ENCODE results near the gene MRPL53.

Gene MRPL53

GRCh38 chr2:74441170-74441689 is 31.2 kb downstream of the MRPL53 start:
- Histone ChIP-seq H3K4me2 (peak overlapping the region; percentile 89 to 100 (median 99)), H3K4me1 (peaks cover 64 to 74% (median 66%) of the 10 kb centered on the region in 10 experiments), H3K27me3 (peaks cover 15 to 25% (median 20%) of the 10 kb centered on the region in 11 experiments), H3K4me3 (0 out of 20 replicates have a peak overlapping the region, but pooled peaks of 2 of the 10 experiments have one; percentile 67 to 72), H3K36me3 (no peaks in the 10 kb centered on the region), H3K27ac (peak overlapping the region; percentile 48 to 94 (median 85); a peak in 18 of 22 replicates), H3K9me3 (replicated peaks in 1 of 11) (peaks cover 0 to 13% (median 0%) of the 10 kb centered on the region in 11 experiments; a peak in 7 of 22 replicates), H4K20me1 (no peaks in the 10 kb centered on the region), H3K9ac (peak overlapping the region in 7 of 11 experiments; percentile 80 to 88 (median 82); a peak in 10 of 22 replicates)
- no peak for TF ChIP-seq Cebpa-rat (IDR thresholded peaks at IDR 0.05)

GRCh38 chr2:74440378-74441169 is 31.9 kb downstream of the MRPL53 start:
- Histone ChIP-seq H3K4me1 (peaks cover 64 to 81% (median 70%) of the 10 kb centered on the region in 10 experiments), H3K9ac (peak overlapping the region; percentile 75 to 90 (median 82)), H3K4me3 (peak overlapping the region; percentile 62 to 74 (median 68)), H3K9me3 (replicated peaks in 1 of 11) (peaks cover 0 to 13% (median 0%) of the 10 kb centered on the region in 11 experiments; a peak in 7 of 22 replicates), H3K27ac (peak overlapping the region; percentile 48 to 94 (median 85); a peak in 21 of 22 replicates), H3K4me2 (peak overlapping the region; percentile 89 to 100 (median 99)), H4K20me1 (no peaks in the 10 kb centered on the region), H3K27me3 (peaks cover 15 to 25% (median 20%) of the 10 kb centered on the region in 11 experiments), H3K36me3 (no peaks in the 10 kb centered on the region)
- TF ChIP-seq Cebpa-rat (IDR thresholded peaks at IDR 0.05) = no peak

- no peak for TF ChIP-seq Cebpa-rat (IDR thresholded peaks at IDR 0.05)
- Histone ChIP-seq H3K4me2 (peak overlapping the region; percentile 89 to 100 (median 99)), H3K36me3 (no peaks in the 10 kb centered on the region), H3K4me3 (peak overlapping the region; percentile 62 to 74 (median 68)), H3K9me3 (replicated peaks in 1 of 11) (peaks cover 0 to 13% (median 0%) of the 10 kb centered on the region in 11 experiments; a peak in 7 of 22 replicates), H3K27me3 (peaks cover 15 to 25% (median 20%) of the 10 kb centered on the region in 11 experiments), H3K4me1 (peaks cover 64 to 78% (median 70%) of the 10 kb centered on the region in 10 experiments), H4K20me1 (no peaks in the 10 kb centered on the region), H3K27ac (peak overlapping the region; percentile 48 to 94 (median 85)), H3K9ac (peak overlapping the region; percentile 75 to 90 (median 82))
Measured at GRCh38 chr2:74439803-74440377, 32.6 kb downstream of the MRPL53 start.

- Histone ChIP-seq H3K36me3 (no peaks in the 10 kb centered on the region), H3K4me1 (peaks cover 60 to 72% (median 65%) of the 10 kb centered on the region in 10 experiments), H3K9me3 (replicated peaks in 1 of 11) (peaks cover 0 to 13% (median 0%) of the 10 kb centered on the region in 11 experiments; a peak in 7 of 22 replicates), H3K9ac (peak overlapping the region; percentile 75 to 90 (median 82)), H3K27ac (peak overlapping the region; percentile 48 to 94 (median 85); a peak in 21 of 22 replicates), H3K4me3 (peak overlapping the region; percentile 62 to 74 (median 68)), H3K4me2 (peak overlapping the region; percentile 89 to 100 (median 99)), H3K27me3 (peaks cover 15 to 25% (median 20%) of the 10 kb centered on the region in 11 experiments), H4K20me1 (no peaks in the 10 kb centered on the region)
- TF ChIP-seq Cebpa-rat (IDR thresholded peaks at IDR 0.05) = no peak
Measured at GRCh38 chr2:74439373-74439772, 33.1 kb downstream of the MRPL53 start.

GRCh38 chr2:74438248-74438647 is 34.2 kb downstream of the MRPL53 start:
- no peaks in the 10 kb centered on the region for H3K36me3 ChIP-seq
- peaks cover 50 to 62% (median 55%) of the 10 kb centered on the region in 10 experiments for H3K4me1 ChIP-seq
- no peaks in the 10 kb centered on the region for H4K20me1 ChIP-seq
- H3K4me3 ChIP-seq = 0 out of 20 replicates have a peak overlapping the region, but pooled peaks of 1 of the 10 experiments have one; percentile 3
- peaks cover 0 to 13% (median 0%) of the 10 kb centered on the region in 11 experiments; a peak in 7 of 22 replicates for H3K9me3 ChIP-seq (replicated peaks in 1 of 11)
- peak overlapping the region; percentile 89 to 100 (median 99) for H3K4me2 ChIP-seq
- no peak overlapping the region for H3K9ac ChIP-seq
- TF ChIP-seq Cebpa-rat (IDR thresholded peaks at IDR 0.05) = no peak
- H3K27me3 ChIP-seq = peaks cover 15 to 25% (median 20%) of the 10 kb centered on the region in 11 experiments
- H3K27ac ChIP-seq = peak overlapping the region in 4 of 11 experiments; percentile 23 to 59 (median 54); a peak in 4 of 22 replicates

GRCh38 chr2:74436848-74437695 is 35.4 kb downstream of the MRPL53 start:
- peak overlapping the region in 4 of 10 experiments; percentile 2 to 13 (median 3); a peak in 3 of 20 replicates for H3K4me3 ChIP-seq
- H4K20me1 ChIP-seq = no peaks in the 10 kb centered on the region
- H3K27me3 ChIP-seq = peaks cover 12 to 17% (median 16%) of the 10 kb centered on the region in 11 experiments
- H3K9me3 ChIP-seq (replicated peaks in 1 of 11) = peaks cover 0 to 10% (median 0%) of the 10 kb centered on the region in 11 experiments; a peak in 7 of 22 replicates
- peaks cover 50 to 62% (median 55%) of the 10 kb centered on the region in 10 experiments for H3K4me1 ChIP-seq
- peak overlapping the region in 9 of 11 experiments; percentile 11 to 58 (median 31); a peak in 9 of 22 replicates for H3K9ac ChIP-seq
- H3K4me2 ChIP-seq = peak overlapping the region; percentile 89 to 100 (median 99)
- TF ChIP-seq Cebpa-rat (IDR thresholded peaks at IDR 0.05) = no peak
- H3K27ac ChIP-seq = peak overlapping the region; percentile 20 to 72 (median 59); a peak in 19 of 22 replicates
- H3K36me3 ChIP-seq = peaks cover 1 to 7% (median 5%) of the 10 kb centered on the region in 11 experiments; a peak in 11 of 22 replicates

GRCh38 chr2:74436111-74436805 is 36.2 kb downstream of the MRPL53 start:
- Histone ChIP-seq H3K4me2 (peak overlapping the region; percentile 89 to 100 (median 99)), H3K4me3 (no peak overlapping the region), H3K4me1 (peaks cover 50 to 56% (median 52%) of the 10 kb centered on the region in 10 experiments), H3K27ac (peak overlapping the region; percentile 20 to 72 (median 59); a peak in 18 of 22 replicates), H3K9ac (peak overlapping the region in 6 of 11 experiments; percentile 11 to 58 (median 39); a peak in 7 of 22 replicates), H3K27me3 (peaks cover 4 to 9% (median 7%) of the 10 kb centered on the region in 11 experiments), H3K9me3 (replicated peaks in 1 of 11) (peaks cover 0 to 2% (median 0%) of the 10 kb centered on the region in 11 experiments; a peak in 1 of 22 replicates), H4K20me1 (no peaks in the 10 kb centered on the region), H3K36me3 (peaks cover 4 to 15% (median 13%) of the 10 kb centered on the region in 11 experiments; a peak in 14 of 22 replicates)
- TF ChIP-seq Cebpa-rat (IDR thresholded peaks at IDR 0.05) = no peak
